GM23248 (cell line): Measurements from ENCODE around the gene PCBP1. TPM values are rescaled to one million over a fixed set of nuclear protein-coding genes. Genes with fewer than 3 reads are reported as not detected.
A peak's percentile ranks its signal among the peaks of the same experiment; 100 is the strongest.

ENCODE experiments used
- DNase-seq: peaks from one replicate; pipeline ENCODE4 v3.0.0-alpha.2; 2015
- H2AFZ ChIP-seq: fragments of 200-600 bp; sonication (generic); 2 replicates; pipeline ENCODE4 v1.6.1; 2016; ENCODE audit warnings: antibody characterized with exemption
- H3F3A ChIP-seq: fragments of 200-600 bp; sonication (generic); 2 replicates; pipeline ENCODE4 v1.6.1; 2016; ENCODE audit warnings: mild to moderate bottlenecking, antibody characterized with exemption, mixed run types; ENCODE audit not compliant: insufficient read depth
- H3K27ac ChIP-seq: fragments of 200-600 bp; sonication (generic); 2 replicates; pipeline ENCODE4 v1.5.1; 2016; ENCODE audit warnings: mild to moderate bottlenecking
- H3K27me3 ChIP-seq: fragments of 200-600 bp; sonication (generic); replicated peaks from 2 replicates; pipeline ENCODE4 v1.6.1; 2016; ENCODE audit warnings: mild to moderate bottlenecking; ENCODE audit not compliant: insufficient read depth
- H3K36me3 ChIP-seq: fragments of 200-600 bp; sonication (generic); 2 replicates; pipeline ENCODE4 v1.6.1; 2016; ENCODE audit warnings: low read depth, mild to moderate bottlenecking
- H3K4me1 ChIP-seq: fragments of 200-600 bp; sonication (generic); 2 replicates; pipeline ENCODE4 v1.6.1; 2016; ENCODE audit warnings: mild to moderate bottlenecking; ENCODE audit not compliant: insufficient read depth
- H3K4me2 ChIP-seq: fragments of 200-600 bp; sonication (generic); one replicate; pipeline ENCODE4 v1.6.1; 2016; ENCODE audit warnings: mild to moderate bottlenecking; ENCODE audit not compliant: unreplicated experiment
- H3K4me3 ChIP-seq: fragments of 200-600 bp; sonication (generic); 2 replicates; pipeline ENCODE4 v1.5.1; 2016; ENCODE audit warnings: mild to moderate bottlenecking
- H3K79me2 ChIP-seq: fragments of 200-600 bp; sonication (generic); 2 replicates; pipeline ENCODE4 v1.6.1; 2016; ENCODE audit warnings: mild to moderate bottlenecking; ENCODE audit not compliant: insufficient read depth
- H3K9ac ChIP-seq: fragments of 200-600 bp; sonication (generic); 2 replicates; pipeline ENCODE4 v1.6.1; 2016; ENCODE audit warnings: mild to moderate bottlenecking
- H3K9me2 ChIP-seq: fragments of 200-600 bp; sonication (generic); 2 replicates; pipeline ENCODE4 v1.6.1; 2016; ENCODE audit warnings: mixed run types, mild to moderate bottlenecking, moderate library complexity; ENCODE audit not compliant: insufficient read depth
- H3K9me3 ChIP-seq: fragments of 200-600 bp; sonication (generic); one replicate; pipeline ENCODE4 v1.6.1; 2017; ENCODE audit warnings: low read depth
- H4K20me1 ChIP-seq: fragments of 200-600 bp; sonication (generic); 2 replicates; pipeline ENCODE4 v1.6.0; 2016; ENCODE audit not compliant: insufficient read depth
- EZH2 ChIP-seq: fragments of 200-600 bp; sonication (generic); IDR thresholded peaks from 2 replicates; pipeline ENCODE4 v1.6.1; 2018; ENCODE audit warnings: antibody characterized with exemption, mild to moderate bottlenecking; ENCODE audit not compliant: insufficient read depth, poor library complexity, severe bottlenecking
- EZH2phosphoT487 ChIP-seq: fragments of 200-600 bp; sonication (generic); IDR thresholded peaks from 2 replicates; pipeline ENCODE4 v1.6.1; 2018; ENCODE audit warnings: antibody characterized with exemption, moderate library complexity, mild to moderate bottlenecking, low read depth; ENCODE audit not compliant: insufficient read depth
- WGBS, 2 experiments: methylation state at CpG; one replicate each; pipeline ENCODE4 v1.1.6; 2015 to 2017; ENCODE audit warnings: low lambda C conversion rate in 2 of 2, low coverage in 1 of 2; ENCODE audit errors: missing lambda C conversion rate in 2 of 2; 5-methylcytosine and 5-hydroxymethylcytosine counted together
- in situ Hi-C: fragments of 300-500 bp; cut with MboI; formaldehyde crosslinking; loops from 2 replicates; pipeline ENCODE4 v1.15.0; 2020
- polyA plus RNA-seq: library from polyadenylated mRNA; unstranded; fragments of >200 nt; fragmentation: Nextera tagmentation; extraction: Ambion mirVana; gene quantifications from 2 replicates; pipeline ENCODE4 v1.2.1, GENCODE V29; 2016
- total RNA-seq: library from RNA; depleted of rRNA; stranded (reverse); fragments of >200 nt; shearing (Covaris generic); gene quantifications from 2 replicates; pipeline ENCODE4 v1.2.3, GENCODE V29; 2014

The PCBP1 gene
- total and polyA plus RNA-seq, 2 experiments from 2014 or later: 29.8 to 167 TPM

DNA sequence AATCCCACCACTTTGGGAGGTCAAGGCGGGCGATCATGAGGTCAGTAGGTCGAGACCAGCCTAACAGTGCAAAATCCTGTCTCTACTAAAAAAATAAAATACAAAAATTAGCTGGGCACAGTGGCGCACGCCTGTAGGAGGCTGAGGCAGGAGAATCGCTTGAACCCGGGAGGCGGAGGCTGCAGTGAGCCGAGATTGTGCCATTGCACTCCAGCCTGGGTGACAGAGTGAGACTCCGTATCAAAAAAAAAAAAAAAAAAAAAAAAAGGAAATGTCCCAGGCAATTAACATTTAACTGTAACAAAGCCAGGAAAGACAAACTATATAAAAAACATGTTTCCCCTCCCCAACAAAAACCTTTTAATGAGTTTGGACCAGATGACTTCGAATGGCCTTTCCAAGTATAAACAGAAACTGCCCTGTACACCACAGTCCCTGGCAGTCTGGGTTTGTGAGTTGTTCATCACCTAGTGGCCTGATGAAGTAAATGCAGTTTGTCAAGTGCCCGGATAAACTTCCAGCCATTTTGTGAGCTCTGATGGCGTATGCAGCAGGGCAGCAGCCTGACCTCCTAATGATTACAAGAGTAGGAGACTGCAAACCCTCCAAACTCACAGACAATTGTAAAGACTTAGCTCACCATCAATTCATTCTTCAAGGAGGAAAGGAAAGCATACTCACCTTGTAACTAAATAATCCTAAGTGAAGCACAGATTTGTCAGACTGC is 16.6 kb upstream of the PCBP1 start:
- no peaks in the 10 kb centered on the region for H3K9me3 ChIP-seq
- DNase-seq: peak; percentile 92
- H3K4me2 ChIP-seq: peak overlapping the region; percentile 45
- H3K9ac ChIP-seq: peak overlapping the region; percentile 68
- peaks cover 13% of the 10 kb centered on the region for H3K4me1 ChIP-seq
- H3K36me3 ChIP-seq: peaks cover 5% of the 10 kb centered on the region
- H3K4me3 ChIP-seq: 0 out of 2 replicates have a peak overlapping the region, but pooled peaks have one; percentile 10
- TF ChIP-seq EZH2phosphoT487 (no peak), EZH2 (no peak)
- H3F3A ChIP-seq: peaks cover 35% of the 10 kb centered on the region
- no peaks in the 10 kb centered on the region for H3K27me3 ChIP-seq
- 47 to 52% methylated on average over 13 of the region's 13 CpGs for WGBS, 2 experiments
- H3K79me2 ChIP-seq: no peaks in the 10 kb centered on the region
- in situ Hi-C loops: no loop called here
- peak overlapping the region; percentile 58 for H3K27ac ChIP-seq
- H2AFZ ChIP-seq: peak overlapping the region; percentile 97
- no peaks in the 10 kb centered on the region for H3K9me2 ChIP-seq
- H4K20me1 ChIP-seq: no peaks in the 10 kb centered on the region

DNA sequence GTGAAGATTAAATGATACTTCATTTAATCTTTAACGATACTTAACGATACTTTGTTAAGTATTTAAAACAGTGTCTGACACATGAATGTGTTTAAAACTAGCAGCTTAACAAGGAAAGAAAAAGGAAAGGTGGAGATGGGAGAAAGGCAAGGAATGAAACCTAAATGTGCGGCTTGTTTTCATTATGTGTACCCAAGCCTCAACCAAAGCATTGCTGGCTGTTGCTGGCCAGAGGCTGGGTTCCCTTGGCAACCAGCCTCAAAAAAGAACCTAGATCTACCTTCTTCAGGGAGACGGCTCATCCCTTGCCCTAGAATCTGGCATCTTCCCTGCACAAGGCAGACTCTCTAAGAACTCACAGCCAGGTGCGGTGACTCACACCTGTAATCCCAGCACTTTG is 13.8 kb upstream of the PCBP1 start:
- peaks cover 33% of the 10 kb centered on the region for H3F3A ChIP-seq
- in situ Hi-C loops: no loop called here
- peaks cover 13% of the 10 kb centered on the region for H3K36me3 ChIP-seq
- no peaks in the 10 kb centered on the region for H3K9me2 ChIP-seq
- TF ChIP-seq EZH2phosphoT487: no peak
- no peak for TF ChIP-seq EZH2
- H3K27ac ChIP-seq: no peak overlapping the region
- H3K9ac ChIP-seq: no peak overlapping the region
- no peaks in the 10 kb centered on the region for H3K9me3 ChIP-seq
- H3K4me1 ChIP-seq: peaks cover 13% of the 10 kb centered on the region
- WGBS, 2 experiments: 78 to 81% methylated on average over 5 of the region's 5 CpGs
- H3K79me2 ChIP-seq: no peaks in the 10 kb centered on the region
- H3K4me2 ChIP-seq: no peak overlapping the region
- no peak overlapping the region for H3K4me3 ChIP-seq
- H2AFZ ChIP-seq: no peak overlapping the region
- no peaks in the 10 kb centered on the region for H4K20me1 ChIP-seq
- H3K27me3 ChIP-seq: no peaks in the 10 kb centered on the region
- no peak for DNase-seq

DNA sequence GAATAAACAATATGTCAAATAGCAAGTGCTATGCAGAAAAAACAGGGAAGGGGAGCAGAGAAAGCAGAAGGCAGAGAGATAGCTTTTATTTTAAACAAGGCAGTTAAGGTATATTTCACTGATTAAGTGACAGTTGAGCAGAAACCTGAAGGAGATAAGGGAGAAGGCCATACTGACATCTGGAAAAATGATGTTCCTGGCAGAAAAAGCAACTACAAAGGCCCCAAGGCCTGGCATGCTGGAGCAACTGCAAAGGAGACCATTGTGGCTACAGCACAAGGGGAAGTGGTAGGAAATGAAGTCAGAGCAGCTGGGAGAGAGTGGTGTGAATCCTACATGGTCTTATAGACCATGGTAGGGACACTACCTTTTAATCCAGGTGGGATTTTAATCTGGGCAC is 8.9 kb upstream of the PCBP1 start:
- H3K9ac ChIP-seq: no peak overlapping the region
- 0 out of 2 replicates have a peak, but pooled peaks cover 2% of the 10 kb centered on the region for H3K4me1 ChIP-seq
- in situ Hi-C loops: no loop called here
- H3K79me2 ChIP-seq: no peaks in the 10 kb centered on the region
- no peak overlapping the region for H3K27ac ChIP-seq
- no peak overlapping the region for H3K4me3 ChIP-seq
- H3K36me3 ChIP-seq: peaks cover 13% of the 10 kb centered on the region
- H2AFZ ChIP-seq: no peak overlapping the region
- DNase-seq: no peak
- H3F3A ChIP-seq: peaks cover under 1% of the 10 kb centered on the region; the same call in 1 of the 2 replicates
- no peaks in the 10 kb centered on the region for H3K9me3 ChIP-seq
- no peaks in the 10 kb centered on the region for H4K20me1 ChIP-seq
- no peaks in the 10 kb centered on the region for H3K9me2 ChIP-seq
- TF ChIP-seq EZH2phosphoT487 (no peak), EZH2 (no peak)
- no peak overlapping the region for H3K4me2 ChIP-seq
- no peaks in the 10 kb centered on the region for H3K27me3 ChIP-seq

DNA sequence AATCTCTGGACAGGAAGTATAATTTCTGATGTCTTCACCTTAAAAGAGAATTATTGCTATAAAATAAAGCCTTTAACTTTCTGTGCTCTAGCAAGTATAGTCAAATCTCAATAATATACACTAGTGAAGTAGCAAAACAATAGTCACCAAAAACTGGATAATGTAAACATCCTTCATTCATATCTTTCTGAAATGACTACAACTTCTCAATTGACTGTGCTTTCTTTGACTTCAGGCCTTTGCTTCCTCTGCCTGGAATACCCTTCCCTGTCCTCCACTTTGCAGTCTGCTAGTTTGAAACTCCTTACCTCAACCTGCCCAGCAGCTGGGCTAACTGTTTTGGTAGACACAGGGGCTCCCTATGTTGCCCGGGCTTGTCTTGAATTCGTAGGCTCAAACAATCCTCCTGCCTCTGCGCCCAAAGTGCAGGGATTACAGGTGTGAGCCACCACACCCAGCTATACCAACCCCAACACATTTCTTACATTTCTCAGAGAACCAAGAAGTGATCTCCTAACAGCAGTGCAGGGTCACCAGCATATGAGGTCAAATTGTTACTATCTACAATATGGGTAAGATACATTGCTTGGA is 6.6 kb upstream of the PCBP1 start:
- Histone ChIP-seq H3K4me1 (peaks cover 18% of the 10 kb centered on the region), H3F3A (peaks cover 8% of the 10 kb centered on the region; the same call in 1 of the 2 replicates), H3K27me3 (no peaks in the 10 kb centered on the region), H3K36me3 (peaks cover 11% of the 10 kb centered on the region), H3K4me2 (no peak overlapping the region), H3K9ac (no peak overlapping the region), H3K9me2 (no peaks in the 10 kb centered on the region), H3K9me3 (no peaks in the 10 kb centered on the region), H4K20me1 (no peaks in the 10 kb centered on the region), H3K79me2 (peaks cover 15% of the 10 kb centered on the region), H2AFZ (no peak overlapping the region), H3K27ac (no peak overlapping the region), H3K4me3 (no peak overlapping the region)
- DNase-seq: no peak
- no peak for TF ChIP-seq EZH2phosphoT487
- TF ChIP-seq EZH2: no peak
- 91 to 98% methylated on average over 3 of the region's 3 CpGs for WGBS, 2 experiments
- in situ Hi-C loops: no loop called here
